ENCODE results near the gene TPM1. TPM values are rescaled to one million over a fixed set of nuclear protein-coding genes. Genes with fewer than 3 reads are reported as not detected.

Gene TPM1
- total and polyA plus RNA-seq, 7 experiments from 2014 or later, result 6.0 to 24.7 (median 12.9) TPM

- no peak for DNase-seq
- Histone ChIP-seq H3K4me3 (ENCODE audit: low read length) (no peak overlapping the region), H3K9me3 (ENCODE audit: control insufficient read depth in 2 of 3, low read length in 3 of 3) (no peaks in the 10 kb centered on the region), H3K36me3 (ENCODE audit: control insufficient read depth in 2 of 3, insufficient read depth in 3 of 3, low read length in 3 of 3) (no peaks in the 10 kb centered on the region), H3K4me1 (ENCODE audit: control insufficient read depth in 2 of 2, insufficient read depth in 2 of 2, low read length in 2 of 2) (no peaks in the 10 kb centered on the region), H3K27me3 (ENCODE audit: control insufficient read depth in 2 of 2, insufficient read depth in 2 of 2, low read length in 2 of 2) (no peaks in the 10 kb centered on the region), H3K27ac (ENCODE audit: low read depth, low read length) (no peak overlapping the region)
- no peak overlapping the region for H3K27ac Mint-ChIP-seq
- H3K27me3 Mint-ChIP-seq, result peaks cover 14 to 29% (median 15%) of the 10 kb centered on the region in 5 donors
- no peak overlapping the region for H3K4me3 Mint-ChIP-seq
- no peaks in the 10 kb centered on the region for H3K36me3 Mint-ChIP-seq
- H3K4me1 Mint-ChIP-seq, result no peaks in the 10 kb centered on the region
- intact Hi-C loops (cut with micrococcal nuclease), result no loop called here
- POLR2A ChIA-PET, result no interaction called here
- ATAC-seq, result no peak
- peaks cover 0 to 1% (median 0%) of the 10 kb centered on the region in 11 donors for H3K9me3 Mint-ChIP-seq
- CTCF ChIA-PET, result no interaction called here
Measured at GRCh38 chr15:63034578-63034977, 8.0 kb upstream of the TPM1 start.

GRCh38 chr15:63035253-63035652 lies 7.3 kb upstream of the TPM1 start:
- Mint-ChIP-seq H3K4me3 (no peak overlapping the region), H3K27ac (no peak overlapping the region), H3K36me3 (no peaks in the 10 kb centered on the region), H3K27me3 (peaks cover 13 to 35% (median 16%) of the 10 kb centered on the region in 5 donors), H3K4me1 (no peaks in the 10 kb centered on the region), H3K9me3 (peaks cover 0 to 4% (median 0%) of the 10 kb centered on the region in 11 donors)
- no peak overlapping the region for H3K27ac ChIP-seq (ENCODE audit: low read depth, low read length)
- no peaks in the 10 kb centered on the region for H3K4me1 ChIP-seq (ENCODE audit: control insufficient read depth in 2 of 2, insufficient read depth in 2 of 2, low read length in 2 of 2)
- ATAC-seq (no peak), DNase-seq (no peak)
- no peaks in the 10 kb centered on the region for H3K36me3 ChIP-seq (ENCODE audit: control insufficient read depth in 2 of 3, insufficient read depth in 3 of 3, low read length in 3 of 3)
- H3K27me3 ChIP-seq (ENCODE audit: control insufficient read depth in 2 of 2, insufficient read depth in 2 of 2, low read length in 2 of 2), result no peaks in the 10 kb centered on the region
- CTCF ChIA-PET, result interaction anchor here (1.4 kb wide), 1 partner anchor 12 kb away, joined by 3 read pairs; no protein-coding TSS in a partner anchor
- POLR2A ChIA-PET, result no interaction called here
- intact Hi-C loops (cut with micrococcal nuclease), result no loop called here
- no peaks in the 10 kb centered on the region for H3K9me3 ChIP-seq (ENCODE audit: control insufficient read depth in 2 of 3, low read length in 3 of 3)
- no peak overlapping the region for H3K4me3 ChIP-seq (ENCODE audit: low read length)

- no peaks in the 10 kb centered on the region for H3K4me1 Mint-ChIP-seq
- POLR2A ChIA-PET, result no interaction called here
Measured at GRCh38 chr15:63035977-63036376, 6.6 kb upstream of the TPM1 start.

GRCh38 chr15:63037976-63038720 lies 4.4 kb upstream of the TPM1 start:
- no peak overlapping the region for H3K27ac ChIP-seq (ENCODE audit: low read depth, low read length)
- H3K4me3 Mint-ChIP-seq, result no peak overlapping the region
- peaks cover 0 to under 1% of the 10 kb centered on the region in 2 donors for H3K27me3 ChIP-seq (ENCODE audit: control insufficient read depth in 2 of 2, insufficient read depth in 2 of 2, low read length in 2 of 2)
- intact Hi-C loops (cut with micrococcal nuclease), result no loop called here
- peaks cover 0 to 4% (median 0%) of the 10 kb centered on the region in 11 donors for H3K9me3 Mint-ChIP-seq
- ChIA-PET CTCF (interaction anchor here (2.5 kb wide), 1 partner anchor 10 kb away, joined by 9 read pairs; no protein-coding TSS in a partner anchor), POLR2A (no interaction called here)
- no peaks in the 10 kb centered on the region for H3K36me3 ChIP-seq (ENCODE audit: control insufficient read depth in 2 of 3, insufficient read depth in 3 of 3, low read length in 3 of 3)
- no peak overlapping the region for H3K4me3 ChIP-seq (ENCODE audit: low read length)
- peaks cover 0 to 1% of the 10 kb centered on the region in 2 donors for H3K4me1 ChIP-seq (ENCODE audit: control insufficient read depth in 2 of 2, insufficient read depth in 2 of 2, low read length in 2 of 2)
- no peaks in the 10 kb centered on the region for H3K36me3 Mint-ChIP-seq
- no peak overlapping the region for H3K27ac Mint-ChIP-seq
- no peak for ATAC-seq
- DNase-seq, result no peak
- H3K4me1 Mint-ChIP-seq, result peaks cover 2 to 11% (median 4%) of the 10 kb centered on the region in 7 donors
- no peaks in the 10 kb centered on the region for H3K9me3 ChIP-seq (ENCODE audit: control insufficient read depth in 2 of 3, low read length in 3 of 3)
- H3K27me3 Mint-ChIP-seq, result peaks cover 26 to 50% (median 31%) of the 10 kb centered on the region in 5 donors

More at GRCh38 chr15:63035977-63036376, 6.6 kb upstream of the TPM1 start:
- Mint-ChIP-seq H3K27me3 (peaks cover 15 to 38% (median 16%) of the 10 kb centered on the region in 5 donors), H3K9me3 (peaks cover 0 to 4% (median 0%) of the 10 kb centered on the region in 11 donors), H3K4me3 (no peak overlapping the region), H3K27ac (no peak overlapping the region), H3K36me3 (no peaks in the 10 kb centered on the region)
- intact Hi-C loops (cut with micrococcal nuclease), result no loop called here
- Histone ChIP-seq H3K4me1 (ENCODE audit: control insufficient read depth in 2 of 2, insufficient read depth in 2 of 2, low read length in 2 of 2) (no peaks in the 10 kb centered on the region), H3K36me3 (ENCODE audit: control insufficient read depth in 2 of 3, insufficient read depth in 3 of 3, low read length in 3 of 3) (no peaks in the 10 kb centered on the region), H3K4me3 (ENCODE audit: low read length) (no peak overlapping the region), H3K9me3 (ENCODE audit: control insufficient read depth in 2 of 3, low read length in 3 of 3) (no peaks in the 10 kb centered on the region), H3K27ac (ENCODE audit: low read depth, low read length) (no peak overlapping the region), H3K27me3 (ENCODE audit: control insufficient read depth in 2 of 2, insufficient read depth in 2 of 2, low read length in 2 of 2) (no peaks in the 10 kb centered on the region)
- DNase-seq (no peak), ATAC-seq (no peak)
- CTCF ChIA-PET, result interaction anchor here (1.4 kb wide), 1 partner anchor 11 kb away, joined by 3 read pairs; no protein-coding TSS in a partner anchor

- Histone ChIP-seq H3K36me3 (ENCODE audit: control insufficient read depth in 2 of 3, insufficient read depth in 3 of 3, low read length in 3 of 3) (no peaks in the 10 kb centered on the region), H3K4me3 (ENCODE audit: low read length) (no peak overlapping the region), H3K9me3 (ENCODE audit: control insufficient read depth in 2 of 3, low read length in 3 of 3) (no peaks in the 10 kb centered on the region), H3K4me1 (ENCODE audit: control insufficient read depth in 2 of 2, insufficient read depth in 2 of 2, low read length in 2 of 2) (peaks cover 0 to 9% of the 10 kb centered on the region in 2 donors), H3K27ac (ENCODE audit: low read depth, low read length) (no peak overlapping the region), H3K27me3 (ENCODE audit: control insufficient read depth in 2 of 2, insufficient read depth in 2 of 2, low read length in 2 of 2) (peaks cover 4 to 8% of the 10 kb centered on the region in 2 donors)
- Mint-ChIP-seq H3K27me3 (peaks cover 28 to 59% (median 39%) of the 10 kb centered on the region in 5 donors), H3K27ac (no peak overlapping the region), H3K4me3 (no peak overlapping the region), H3K36me3 (no peaks in the 10 kb centered on the region), H3K9me3 (peaks cover 0 to 4% (median 0%) of the 10 kb centered on the region in 11 donors), H3K4me1 (peaks cover 5 to 15% (median 7%) of the 10 kb centered on the region in 7 donors)
- intact Hi-C loops (cut with micrococcal nuclease), result no loop called here
- DNase-seq, result no peak
- CTCF ChIA-PET, result interaction anchor here (2.5 kb wide), 1 partner anchor 9 kb away, joined by 9 read pairs; no protein-coding TSS in a partner anchor
- no peak for ATAC-seq
- POLR2A ChIA-PET, result no interaction called here
Measured at GRCh38 chr15:63038926-63039673, 3.4 kb upstream of the TPM1 start.

- intact Hi-C loops (cut with micrococcal nuclease), result loop anchor here in 1 of 2 donors (10.0 kb wide), 1 partner anchor 1055 kb away; the partner anchor contains the start of genes CIAO2A and SNX1
- H3K9me3 Mint-ChIP-seq, result peaks cover 0 to 4% (median 0%) of the 10 kb centered on the region in 11 donors
- peaks cover 0 to 9% of the 10 kb centered on the region in 2 donors for H3K4me1 ChIP-seq (ENCODE audit: control insufficient read depth in 2 of 2, insufficient read depth in 2 of 2, low read length in 2 of 2)
- H3K9me3 ChIP-seq (ENCODE audit: control insufficient read depth in 2 of 3, low read length in 3 of 3), result no peaks in the 10 kb centered on the region
- ATAC-seq (no peak), DNase-seq (no peak)
- H3K36me3 ChIP-seq (ENCODE audit: control insufficient read depth in 2 of 3, insufficient read depth in 3 of 3, low read length in 3 of 3), result no peaks in the 10 kb centered on the region
- no peak overlapping the region for H3K4me3 Mint-ChIP-seq
- ChIA-PET POLR2A (no interaction called here), CTCF (interaction anchor here (2.5 kb wide), 1 partner anchor 8 kb away, joined by 9 read pairs; no protein-coding TSS in a partner anchor)
- no peak overlapping the region for H3K27ac ChIP-seq (ENCODE audit: low read depth, low read length)
- H3K27me3 ChIP-seq (ENCODE audit: control insufficient read depth in 2 of 2, insufficient read depth in 2 of 2, low read length in 2 of 2), result peaks cover 7 to 13% of the 10 kb centered on the region in 2 donors
- H3K27me3 Mint-ChIP-seq, result peaks cover 35 to 64% (median 46%) of the 10 kb centered on the region in 5 donors
- H3K4me3 ChIP-seq (ENCODE audit: low read length), result no peak overlapping the region
- no peak overlapping the region for H3K27ac Mint-ChIP-seq
- no peaks in the 10 kb centered on the region for H3K36me3 Mint-ChIP-seq
- H3K4me1 Mint-ChIP-seq, result peaks cover 7 to 22% (median 11%) of the 10 kb centered on the region in 7 donors
Measured at GRCh38 chr15:63039811-63040210, 2.7 kb upstream of the TPM1 start.

Measured in naive thymus-derived CD4-positive, alpha-beta T cell (primary cell).